NOMO-1 (cell line): Measurements from ENCODE around the gene GET3.

Source experiments
- DNase-seq, 2 experiments: peaks; one replicate each; lab custom pipeline; 2025; ENCODE audit not compliant: unreplicated experiment in 2 of 2; lab: John Stamatoyannopoulos, UW

GET3 gene

DNA sequence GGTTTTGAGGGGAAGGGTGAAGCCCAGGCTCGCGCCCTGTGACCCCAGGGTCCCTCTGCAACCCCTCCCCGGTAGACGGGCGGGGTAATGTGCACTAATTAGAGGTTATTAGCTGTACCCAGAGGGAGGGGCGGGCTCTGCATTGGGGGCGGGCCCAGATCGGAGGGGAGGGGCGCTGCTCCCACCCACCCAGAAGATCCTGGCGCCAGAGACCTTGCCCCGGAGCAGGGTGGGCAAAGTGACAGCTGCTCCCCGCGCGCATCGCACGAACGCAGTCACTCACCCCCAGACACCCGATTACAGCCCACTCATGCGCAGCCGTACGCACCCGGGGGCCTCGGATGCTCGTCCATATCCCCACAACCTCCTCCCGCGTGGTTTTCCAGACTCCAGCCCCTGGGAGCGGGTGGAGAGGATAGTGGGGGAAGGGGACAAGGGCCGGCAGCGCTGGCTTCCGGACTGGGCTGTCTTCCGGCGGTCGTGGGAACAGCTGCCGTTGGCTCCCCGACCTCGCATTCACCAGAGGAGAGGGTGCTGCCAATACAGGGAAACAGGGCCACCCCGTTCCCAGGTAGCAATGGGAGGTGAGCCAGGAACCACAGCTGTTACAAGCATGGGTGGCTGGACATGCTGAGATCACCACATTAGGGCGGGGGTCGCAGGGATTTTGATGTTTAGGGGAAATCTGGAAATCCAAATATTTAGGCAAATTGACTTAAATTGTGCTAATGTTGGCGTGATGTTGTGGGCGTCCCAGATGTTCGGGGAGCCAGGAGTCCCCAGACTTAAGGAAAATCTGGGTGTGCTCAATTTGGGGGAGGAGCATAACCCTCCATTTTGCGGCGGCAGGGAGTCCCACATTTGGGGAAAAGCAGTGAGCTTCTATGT, 41.0 kb downstream of the GET3 start:
- peak in 1 of 2 experiments; percentile 34 for DNase-seq

DNA sequence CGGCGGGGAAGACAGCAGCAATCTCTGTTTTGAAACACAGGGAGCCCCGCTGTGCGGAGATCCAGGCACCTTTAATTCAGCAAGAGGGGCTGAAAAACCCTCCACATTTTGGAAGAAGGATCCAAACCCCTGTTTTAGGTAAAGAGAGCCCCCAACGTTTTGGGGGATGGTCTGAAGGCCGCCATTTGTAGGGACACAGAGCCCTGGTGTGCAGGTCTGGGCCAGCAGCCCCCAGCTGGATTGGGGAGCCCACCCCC, 41.5 kb downstream of the GET3 start:
- peak in 1 of 2 experiments; percentile 14 for DNase-seq

DNA sequence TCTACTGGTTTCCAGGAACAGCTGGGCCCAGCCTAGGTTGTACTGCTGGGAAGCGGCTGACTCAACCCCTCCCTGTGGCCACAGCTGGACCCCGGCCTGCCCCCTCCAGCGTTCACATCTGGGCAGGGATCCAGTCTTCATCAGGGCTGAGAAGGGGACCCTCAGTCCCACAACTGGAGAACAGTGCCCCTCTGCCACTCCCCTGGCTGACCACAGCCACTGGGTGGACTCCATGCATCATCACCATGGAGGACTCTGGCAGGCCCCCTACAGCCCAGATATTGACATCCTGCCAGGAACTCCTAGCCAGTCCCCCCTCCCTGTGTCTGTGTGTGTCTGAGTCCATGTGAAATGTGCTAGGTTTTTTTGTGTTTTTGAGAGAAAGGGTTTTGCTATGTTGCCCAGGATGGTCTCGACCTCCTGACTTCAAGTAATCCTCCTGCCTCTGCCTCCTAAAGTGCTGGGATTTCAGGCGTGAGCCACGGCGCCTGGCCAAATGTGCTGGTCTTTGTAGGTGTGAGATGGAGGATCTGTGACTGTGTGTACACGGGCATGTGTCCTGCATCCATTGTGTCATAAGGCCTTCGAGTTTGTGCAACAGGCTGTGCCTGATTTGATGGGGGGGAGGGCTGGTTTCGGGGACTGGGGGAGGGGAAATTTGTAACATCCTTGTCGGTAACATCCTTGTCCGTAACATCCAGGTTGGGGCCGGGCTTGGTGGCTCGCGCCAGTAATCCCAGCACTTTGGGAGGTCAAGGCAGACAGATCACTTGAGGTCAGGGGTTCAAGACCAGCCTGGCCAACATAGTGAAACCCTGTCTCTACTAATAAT, 42.1 kb downstream of the GET3 start:
- no peak for DNase-seq

DNA sequence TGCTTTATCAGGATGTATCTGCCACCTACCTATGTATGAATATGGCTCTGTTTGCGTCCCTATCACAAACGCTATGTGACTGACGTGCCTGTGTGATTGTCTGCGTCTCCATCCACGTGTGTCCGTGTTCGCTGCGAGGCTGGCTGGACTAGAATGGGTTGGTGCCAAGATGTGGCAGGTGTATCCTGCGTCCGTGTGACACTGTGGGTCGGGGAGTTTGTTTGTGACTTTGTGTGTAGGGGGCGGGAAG, 44.8 kb downstream of the GET3 start:
- peak in 1 of 2 experiments; percentile 52 for DNase-seq

DNA sequence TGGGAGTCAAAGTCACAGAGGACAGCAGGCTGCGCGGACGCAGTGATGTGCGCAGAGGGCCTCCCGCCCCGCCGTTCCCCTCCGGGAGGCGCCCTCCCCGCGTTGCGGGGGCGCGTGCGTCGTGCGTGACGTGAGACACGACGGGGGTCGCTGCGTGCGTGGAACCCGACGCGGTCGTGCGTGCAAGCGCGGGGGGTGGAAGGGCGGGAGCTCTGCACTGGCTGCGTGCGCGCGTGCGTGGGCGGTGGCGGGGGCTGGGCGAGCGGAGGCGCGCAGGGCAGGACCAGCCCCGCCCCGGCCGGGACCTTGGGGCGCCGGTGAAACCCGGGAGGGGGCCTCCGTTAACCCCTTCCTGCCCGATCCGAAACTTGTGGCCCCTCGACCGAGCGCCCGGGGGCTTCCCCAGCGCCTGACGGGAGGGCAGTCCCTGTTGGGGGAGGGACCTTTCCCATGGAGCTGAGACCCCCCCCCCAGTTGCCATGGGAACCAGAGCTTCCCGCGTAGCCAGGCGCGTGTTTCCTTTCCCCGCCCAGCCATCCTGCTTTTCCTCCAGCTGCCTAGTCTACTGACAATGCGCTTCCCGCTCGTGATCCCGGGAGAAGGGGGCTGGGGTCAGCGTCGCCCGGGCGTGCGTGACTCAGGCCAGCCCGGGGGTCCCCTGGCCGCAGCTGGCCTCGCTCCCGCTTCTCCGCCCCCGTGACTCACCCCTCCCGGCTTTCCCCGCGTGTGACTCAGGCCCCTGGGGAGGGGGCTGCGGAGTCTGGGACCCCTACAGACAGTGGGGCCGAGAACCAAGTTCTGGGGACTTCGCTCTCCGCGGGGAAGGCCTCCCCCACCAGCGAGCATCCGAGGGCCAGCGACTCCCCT, 45.4 kb downstream of the GET3 start:
- DNase-seq = peak; percentile 52 to 70

DNA sequence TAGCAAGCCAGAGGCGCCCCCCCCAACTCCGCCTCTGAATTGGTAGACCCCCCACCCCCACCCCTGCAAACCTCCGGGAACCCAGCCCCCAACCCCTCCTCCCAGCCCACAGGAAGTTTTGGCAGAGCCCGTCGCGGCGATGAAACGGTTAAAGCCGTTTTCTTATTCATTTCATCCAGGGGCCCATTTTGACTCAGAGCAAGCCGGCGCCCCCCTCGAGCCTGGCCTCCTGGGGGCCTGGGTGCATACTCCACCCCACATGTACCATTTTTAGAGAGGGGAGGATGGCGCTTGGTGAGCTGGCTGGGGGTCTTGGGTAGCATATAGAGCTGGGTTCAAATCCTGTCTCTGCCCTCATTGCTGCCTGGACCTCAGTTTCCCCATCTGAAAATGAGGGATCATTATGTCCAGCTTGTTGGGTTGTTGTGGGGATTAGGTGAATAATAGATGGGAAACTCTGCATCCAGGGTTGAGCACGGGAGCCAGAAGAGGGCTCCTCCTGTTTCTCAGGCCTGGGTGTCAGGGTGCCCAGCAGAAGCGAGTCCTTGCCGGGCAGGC, 46.1 kb downstream of the GET3 start:
- no peak for DNase-seq

DNA sequence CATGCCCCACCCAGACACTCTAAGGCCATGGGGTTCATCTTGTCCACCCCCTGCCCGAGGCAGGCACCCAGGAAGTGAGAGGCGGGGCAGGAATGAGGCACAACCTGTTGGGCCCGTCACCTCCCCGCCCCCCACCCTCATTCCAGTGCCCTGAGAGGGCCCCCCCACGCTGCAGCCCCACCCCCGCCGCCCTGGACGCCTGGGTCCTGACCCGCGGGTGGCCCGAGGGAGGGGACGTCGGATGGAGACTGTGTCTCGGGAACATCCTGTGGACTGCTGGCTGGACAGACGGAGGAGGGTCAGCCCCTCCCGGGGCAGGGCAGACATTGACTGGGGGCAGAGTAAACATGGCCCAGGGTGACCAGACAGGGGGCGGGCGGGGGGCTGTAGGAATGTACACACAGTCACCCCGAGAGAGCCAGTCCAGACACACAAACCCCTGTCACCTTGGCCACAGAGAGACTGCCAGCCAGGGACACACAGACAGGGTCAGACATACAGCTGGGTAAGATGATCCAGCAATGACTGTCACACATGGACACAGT, 46.6 kb downstream of the GET3 start:
- DNase-seq = no peak

DNA sequence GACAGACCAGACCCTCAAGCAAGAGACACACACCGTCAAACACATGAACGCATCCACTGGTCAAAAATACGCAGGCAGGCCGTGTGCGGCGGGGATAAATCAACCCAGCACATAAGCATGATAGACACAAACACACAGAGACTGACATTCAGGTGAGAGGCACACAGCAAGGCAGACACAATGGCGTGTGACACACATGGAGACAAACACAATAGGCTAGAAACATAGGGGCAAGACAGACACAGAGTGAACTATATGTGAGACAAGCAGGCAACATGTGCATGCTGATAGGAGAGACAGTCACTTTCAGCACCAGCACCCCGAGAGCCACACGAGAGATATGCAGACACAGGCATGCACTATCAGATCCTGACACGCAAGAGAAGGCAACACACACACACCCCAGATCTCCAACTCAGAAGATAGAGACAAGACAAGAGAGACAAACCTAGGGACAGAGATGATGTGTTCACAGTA, 47.1 kb downstream of the GET3 start:
- DNase-seq = no peak

DNA sequence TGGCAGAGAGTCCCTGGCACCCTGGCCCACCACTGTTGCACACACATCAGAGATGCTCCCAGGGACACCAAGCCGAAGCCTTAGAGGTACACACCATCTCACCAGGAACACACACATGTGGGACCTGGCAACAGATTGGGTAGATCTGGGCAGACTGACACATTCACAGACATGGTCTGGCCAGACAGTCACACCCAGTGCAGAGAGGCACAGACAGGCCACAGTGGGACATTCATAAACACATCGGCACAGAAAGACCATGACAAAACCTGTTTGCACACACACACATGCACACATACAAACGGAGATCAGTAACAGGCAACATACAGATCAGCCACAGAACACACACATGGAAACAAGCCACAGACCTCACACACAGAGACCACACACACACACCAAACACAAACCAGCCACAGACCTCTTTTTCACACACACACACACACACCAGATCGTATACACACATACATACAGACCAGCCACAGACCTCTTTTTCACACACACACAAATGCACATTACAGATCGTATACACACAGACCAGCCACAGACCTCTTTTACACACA, 47.7 kb downstream of the GET3 start:
- DNase-seq = no peak

DNA sequence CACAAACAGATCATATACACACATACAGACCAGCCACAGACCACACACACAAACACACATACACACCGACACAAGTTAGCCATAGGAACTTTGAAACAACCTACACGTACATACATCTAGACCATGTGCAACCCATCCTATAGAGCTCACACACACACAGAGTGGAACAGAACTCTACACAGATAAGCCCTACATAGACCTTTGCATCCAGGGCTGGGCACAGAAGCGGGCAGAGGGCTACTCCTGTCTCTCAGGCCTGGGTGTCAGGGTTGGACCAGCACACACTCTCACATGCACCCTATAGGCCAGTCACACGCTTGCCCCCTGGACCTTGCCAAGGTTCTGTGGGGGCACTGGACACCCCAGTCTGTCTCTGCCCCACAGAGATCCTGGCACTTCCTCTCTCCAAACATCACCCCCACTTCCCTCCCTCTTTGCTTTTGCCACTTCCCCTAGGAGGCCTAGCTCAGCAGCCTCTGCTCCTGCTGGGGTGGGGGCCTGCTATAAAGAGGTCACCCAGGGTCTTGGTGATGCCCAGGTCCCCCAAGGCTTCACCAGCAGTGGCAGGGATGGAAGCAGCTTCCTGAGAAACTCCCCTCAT, 48.2 kb downstream of the GET3 start:
- peak; percentile 62 to 83 for DNase-seq

DNA sequence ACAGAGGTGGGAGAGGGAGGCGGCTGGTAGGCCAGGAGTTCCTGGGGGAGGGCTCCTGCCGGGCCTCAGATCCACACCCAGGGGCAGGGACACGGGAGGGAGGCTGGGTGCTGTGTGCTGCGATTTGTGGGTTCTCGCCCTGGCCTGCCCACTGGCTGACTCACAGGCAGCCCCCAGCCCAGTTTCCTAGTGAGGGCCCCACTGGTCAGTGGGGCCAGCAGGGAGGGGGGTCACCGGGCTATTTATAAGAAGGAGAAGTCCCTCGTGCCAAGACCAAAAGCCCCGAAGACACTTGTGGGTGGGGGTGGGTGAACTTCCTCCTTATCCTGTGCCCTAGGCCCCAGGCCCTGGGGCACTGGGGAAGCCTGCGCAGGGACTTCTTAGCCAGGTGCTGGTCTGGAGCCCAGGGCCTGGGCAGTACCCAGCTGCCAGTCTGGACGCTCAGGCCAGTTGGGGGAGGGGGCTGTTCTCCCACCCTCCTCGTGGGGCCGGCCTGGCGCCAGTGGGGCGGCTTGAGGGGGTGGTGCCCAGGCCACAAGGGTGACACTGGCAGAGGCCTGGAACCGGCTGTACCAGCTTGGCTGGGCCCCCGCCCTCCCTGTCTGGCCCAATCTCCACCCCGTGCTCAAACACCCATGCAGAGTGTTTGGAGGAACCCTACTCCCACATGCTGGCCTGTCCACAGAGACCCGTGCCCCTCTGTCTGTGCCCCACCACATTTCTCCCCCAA, 49.0 kb downstream of the GET3 start:
- DNase-seq = peak; percentile 60 to 85

DNA sequence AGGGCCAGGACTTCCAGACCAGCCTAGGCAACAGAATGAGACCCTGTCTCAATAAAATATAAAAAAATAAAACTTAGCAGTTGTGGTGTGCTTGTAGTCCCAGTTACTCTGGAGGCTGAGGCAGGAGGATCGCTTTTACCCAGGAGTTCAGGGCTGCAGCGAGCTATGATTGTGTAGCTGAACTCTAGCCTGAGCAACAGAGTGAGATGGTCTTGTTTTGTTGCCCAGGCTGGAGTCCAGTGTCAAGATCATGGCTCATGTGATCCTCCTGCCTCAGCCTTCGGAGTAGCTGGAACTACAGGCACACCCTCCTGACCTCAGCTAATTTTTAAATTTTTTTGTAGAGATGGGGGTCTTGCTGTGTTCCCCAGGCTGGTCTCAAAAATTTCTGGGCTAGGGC, 49.7 kb downstream of the GET3 start:
- no peak for DNase-seq

DNA sequence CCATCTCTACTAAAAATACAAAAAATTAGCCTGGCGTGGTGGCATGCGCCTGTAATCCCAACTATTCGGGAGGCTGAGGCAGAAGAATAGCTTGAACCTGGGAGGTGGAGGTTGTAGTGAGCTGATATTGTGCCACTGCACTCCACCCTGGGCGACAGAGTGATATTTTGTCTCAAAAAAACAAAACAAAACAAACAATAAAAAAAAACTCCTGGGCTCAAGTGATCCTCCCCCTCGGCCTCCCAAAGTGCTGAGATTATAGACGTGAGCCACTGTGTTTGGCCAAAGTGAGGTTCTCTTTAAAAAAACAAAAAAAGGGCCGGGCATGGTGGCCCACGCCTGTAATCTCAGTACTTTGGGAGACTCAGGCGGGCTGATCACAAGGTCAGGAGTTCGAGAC, 50.2 kb downstream of the GET3 start:
- no peak for DNase-seq

DNA sequence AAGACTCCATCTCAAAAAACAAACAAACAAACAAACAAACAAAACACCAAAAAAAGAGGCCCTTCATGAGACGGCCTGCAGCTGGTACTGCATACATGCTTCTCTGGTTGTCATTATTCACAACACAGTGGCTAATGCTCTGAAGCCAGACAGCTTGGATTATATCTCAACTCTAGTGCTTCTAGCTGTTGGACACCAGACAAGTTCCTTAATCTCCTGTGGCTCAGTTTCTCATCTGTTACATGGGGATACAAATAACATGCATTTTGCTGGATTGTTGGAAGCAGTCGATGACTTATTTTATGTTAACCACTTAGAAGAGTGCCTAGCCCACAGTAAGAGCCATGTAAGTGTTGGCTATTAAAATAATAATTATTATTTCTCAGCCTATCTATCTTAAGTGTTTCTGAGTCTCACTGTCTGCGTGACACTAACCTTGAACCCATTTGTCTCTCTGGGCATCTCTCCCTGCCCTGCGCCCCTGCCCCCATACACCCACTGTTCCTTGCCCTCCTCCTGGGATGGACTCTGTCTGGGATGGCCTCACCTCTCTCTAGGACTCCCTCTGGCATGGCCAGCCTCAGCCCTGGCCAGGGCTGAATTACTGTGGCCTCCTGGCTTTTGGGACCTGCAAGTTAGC, 50.9 kb downstream of the GET3 start:
- no peak for DNase-seq

DNA sequence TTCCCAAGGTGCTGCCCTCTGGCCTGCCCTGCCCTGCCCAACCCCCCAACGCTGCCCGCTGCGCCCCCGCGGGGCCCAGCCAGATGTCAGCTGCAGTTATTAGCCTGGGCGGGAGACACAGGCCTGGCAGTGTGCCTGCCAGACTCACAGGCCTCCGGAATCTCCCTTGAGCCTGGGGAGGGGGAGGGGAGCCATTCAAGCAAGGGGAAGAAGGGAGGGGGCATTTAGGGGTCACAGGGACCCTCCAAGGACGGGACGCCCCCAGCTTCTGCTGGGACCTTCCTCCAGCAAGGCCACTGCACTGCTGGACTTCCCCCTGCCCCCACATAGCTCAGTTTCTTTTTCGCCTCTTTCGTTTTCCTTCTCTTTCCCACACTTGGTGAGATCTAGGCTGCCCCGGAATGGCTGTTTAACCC, 51.4 kb downstream of the GET3 start:
- peak in 1 of 2 experiments; percentile 51 for DNase-seq

DNA sequence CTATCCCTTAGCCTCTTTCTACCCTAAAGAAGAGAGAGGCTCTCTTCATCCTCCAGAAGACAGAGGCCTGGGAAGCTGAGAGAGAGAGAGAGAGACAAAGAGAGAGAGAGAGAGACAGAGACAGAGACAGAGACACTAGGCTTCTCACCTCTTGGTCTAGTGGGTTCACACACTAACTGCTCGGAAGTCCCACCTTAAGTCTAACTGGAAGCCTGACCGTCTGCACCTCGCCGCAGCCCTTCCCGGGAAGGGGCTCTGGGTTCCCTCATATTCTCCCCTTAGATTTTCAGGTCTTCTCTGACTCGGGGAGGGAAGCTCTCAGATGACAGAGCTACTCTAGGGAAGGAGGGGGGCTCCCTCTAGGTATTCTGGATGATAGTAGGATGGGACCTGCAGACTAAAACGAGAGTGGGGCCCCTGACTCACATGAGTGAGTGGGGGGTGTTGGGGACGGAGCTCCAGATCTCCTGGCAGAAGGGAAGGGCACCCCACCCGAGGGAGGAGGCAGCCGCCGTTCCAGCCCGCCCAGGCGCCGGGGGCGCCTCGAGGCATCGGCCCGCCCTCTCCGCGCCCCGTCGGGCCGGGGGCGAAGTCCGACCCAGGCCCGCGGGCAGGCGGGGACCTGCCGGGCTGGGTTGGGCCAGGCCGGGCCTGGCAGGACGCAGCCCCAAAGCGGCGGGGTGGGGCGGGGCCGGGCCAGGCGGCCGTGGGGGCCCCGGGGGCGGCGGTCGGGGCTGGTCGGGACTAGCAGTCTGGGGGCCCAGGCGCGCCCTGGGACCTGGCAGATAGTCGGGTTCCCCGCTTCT, 52.0 kb downstream of the GET3 start:
- DNase-seq = peak in 1 of 2 experiments; percentile 51

DNA sequence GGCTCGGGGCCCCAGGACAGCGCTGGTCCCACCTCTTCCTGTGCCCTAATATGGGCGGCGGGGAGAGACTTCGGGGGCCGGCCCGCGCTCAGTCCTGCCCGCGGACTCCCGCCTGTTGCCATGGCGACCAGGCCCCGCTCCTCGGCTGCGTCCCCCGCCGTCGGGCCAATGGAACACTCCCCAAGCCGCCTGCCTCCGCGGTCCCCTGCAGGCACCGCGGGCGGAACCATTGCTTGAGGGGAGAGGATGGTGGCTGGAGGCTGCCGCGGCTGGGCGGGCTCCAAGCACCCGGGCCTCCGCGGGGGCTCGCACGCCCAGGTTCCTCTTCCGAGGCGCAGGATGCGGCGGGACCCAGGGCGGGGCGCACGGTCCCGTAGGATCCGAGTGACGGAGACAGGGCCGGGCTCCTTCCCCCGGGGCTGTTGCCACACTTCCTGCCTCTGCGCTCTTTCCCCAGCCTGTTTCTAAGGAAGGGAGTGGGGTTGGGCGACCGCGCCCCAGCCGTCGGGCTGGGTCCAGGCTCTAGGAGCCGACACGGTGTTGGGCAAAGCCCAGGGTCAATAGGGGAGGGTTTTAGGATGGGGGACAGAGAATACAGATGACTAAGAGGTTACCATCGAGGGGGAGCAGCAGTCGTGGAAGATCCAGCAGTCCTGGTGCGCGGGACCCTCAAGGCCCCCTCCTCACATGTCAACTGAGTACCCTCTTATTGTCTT, 52.8 kb downstream of the GET3 start:
- peak; percentile 97 to 100 for DNase-seq
